ENCODE data around the gene CST7.

The CST7 gene

GRCh38 chr20:24991897-24992486 lies 42.9 kb downstream of the CST7 start:
- H3K27me3 ChIP-seq (ENCODE audit: insufficient read depth, low read depth) = no peaks in the 10 kb centered on the region
- H3K79me2 ChIP-seq (ENCODE audit: insufficient read depth, low read depth) = no peaks in the 10 kb centered on the region; the same call in 1 of the 2 replicates
- H2AFZ ChIP-seq (ENCODE audit: low read depth) = peak overlapping the region; percentile 76; the same call in 1 of the 2 replicates
- TF ChIP-seq, protein P1, sequence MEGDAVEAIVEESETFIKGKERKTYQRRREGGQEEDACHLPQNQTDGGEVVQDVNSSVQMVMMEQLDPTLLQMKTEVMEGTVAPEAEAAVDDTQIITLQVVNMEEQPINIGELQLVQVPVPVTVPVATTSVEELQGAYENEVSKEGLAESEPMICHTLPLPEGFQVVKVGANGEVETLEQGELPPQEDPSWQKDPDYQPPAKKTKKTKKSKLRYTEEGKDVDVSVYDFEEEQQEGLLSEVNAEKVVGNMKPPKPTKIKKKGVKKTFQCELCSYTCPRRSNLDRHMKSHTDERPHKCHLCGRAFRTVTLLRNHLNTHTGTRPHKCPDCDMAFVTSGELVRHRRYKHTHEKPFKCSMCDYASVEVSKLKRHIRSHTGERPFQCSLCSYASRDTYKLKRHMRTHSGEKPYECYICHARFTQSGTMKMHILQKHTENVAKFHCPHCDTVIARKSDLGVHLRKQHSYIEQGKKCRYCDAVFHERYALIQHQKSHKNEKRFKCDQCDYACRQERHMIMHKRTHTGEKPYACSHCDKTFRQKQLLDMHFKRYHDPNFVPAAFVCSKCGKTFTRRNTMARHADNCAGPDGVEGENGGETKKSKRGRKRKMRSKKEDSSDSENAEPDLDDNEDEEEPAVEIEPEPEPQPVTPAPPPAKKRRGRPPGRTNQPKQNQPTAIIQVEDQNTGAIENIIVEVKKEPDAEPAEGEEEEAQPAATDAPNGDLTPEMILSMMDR (conservative IDR thresholded peaks at IDR 0.05; ENCODE audit: low read depth, low read length) = no peak
- no peak overlapping the region for H3K4me3 ChIP-seq (IDR thresholded peaks at IDR 0.05; ENCODE audit: insufficient read depth, low read depth, low read length)
- no peaks in the 10 kb centered on the region for H4K20me1 ChIP-seq (ENCODE audit: insufficient read depth)
- H3K9ac ChIP-seq = peak overlapping the region; percentile 69; the same call in 1 of the 2 replicates
- H3K4me1 ChIP-seq (ENCODE audit: low read depth, poor library complexity, severe bottlenecking) = peaks cover 25% of the 10 kb centered on the region
- no peak overlapping the region for H3K27ac ChIP-seq
- peak overlapping the region; percentile 80 for H3K4me2 ChIP-seq
- no peaks in the 10 kb centered on the region for H3K36me3 ChIP-seq (ENCODE audit: insufficient read depth)

- H3K4me1 ChIP-seq (ENCODE audit: low read depth, poor library complexity, severe bottlenecking) = peaks cover 25% of the 10 kb centered on the region
- H2AFZ ChIP-seq (ENCODE audit: low read depth) = peak within 1 kb of the TSS; percentile 76
- no peaks in the 10 kb centered on the region for H3K36me3 ChIP-seq (ENCODE audit: insufficient read depth)
- no peaks in the 10 kb centered on the region; the same call in 1 of the 2 replicates for H3K79me2 ChIP-seq (ENCODE audit: insufficient read depth, low read depth)
- H3K4me2 ChIP-seq = peak within 1 kb of the TSS; percentile 82
- no peaks in the 10 kb centered on the region for H3K27me3 ChIP-seq (ENCODE audit: insufficient read depth, low read depth)
- peak within 1 kb of the TSS; percentile 51 for H3K27ac ChIP-seq
- peak within 1 kb of the TSS; percentile 69 for H3K9ac ChIP-seq
- no peak within 1 kb of the TSS for H3K4me3 ChIP-seq (IDR thresholded peaks at IDR 0.05; ENCODE audit: insufficient read depth, low read depth, low read length)
- H4K20me1 ChIP-seq (ENCODE audit: insufficient read depth) = no peaks in the 10 kb centered on the region
- TF ChIP-seq, protein P1 (conservative IDR thresholded peaks at IDR 0.05; ENCODE audit: low read depth, low read length) = no peak
Measured at GRCh38 chr20:24992487-24993205, 43.6 kb downstream of the CST7 start, which contains the start of gene APMAP. Gene APMAP (minus strand): TSS chr20:24992751. CDS start chr20:24992688, 63 bp downstream.

- Histone ChIP-seq H3K4me2 (peak overlapping the region; percentile 82), H3K36me3 (ENCODE audit: insufficient read depth) (no peaks in the 10 kb centered on the region), H3K27ac (peak overlapping the region; percentile 51; the same call in 1 of the 2 replicates), H4K20me1 (ENCODE audit: insufficient read depth) (no peaks in the 10 kb centered on the region), H3K79me2 (ENCODE audit: insufficient read depth, low read depth) (no peaks in the 10 kb centered on the region; the same call in 1 of the 2 replicates), H3K27me3 (ENCODE audit: insufficient read depth, low read depth) (no peaks in the 10 kb centered on the region), H3K9ac (peak overlapping the region; percentile 69; the same call in 1 of the 2 replicates), H3K4me3 (IDR thresholded peaks at IDR 0.05; ENCODE audit: insufficient read depth, low read depth, low read length) (no peak overlapping the region), H2AFZ (ENCODE audit: low read depth) (peak overlapping the region; percentile 76), H3K4me1 (ENCODE audit: low read depth, poor library complexity, severe bottlenecking) (peaks cover 25% of the 10 kb centered on the region)
- TF ChIP-seq, protein P1 (conservative IDR thresholded peaks at IDR 0.05; ENCODE audit: low read depth, low read length) = no peak
Measured at GRCh38 chr20:24993337-24994185, 44.5 kb downstream of the CST7 start.

- TF ChIP-seq, protein P1 (conservative IDR thresholded peaks at IDR 0.05; ENCODE audit: low read depth, low read length) = no peak
- no peak overlapping the region for H2AFZ ChIP-seq (ENCODE audit: low read depth)
- H3K9ac ChIP-seq = no peak overlapping the region
- no peaks in the 10 kb centered on the region for H4K20me1 ChIP-seq (ENCODE audit: insufficient read depth)
- H3K36me3 ChIP-seq (ENCODE audit: insufficient read depth) = no peaks in the 10 kb centered on the region
- no peaks in the 10 kb centered on the region for H3K27me3 ChIP-seq (ENCODE audit: insufficient read depth, low read depth)
- no peak overlapping the region for H3K27ac ChIP-seq
- H3K4me3 ChIP-seq (IDR thresholded peaks at IDR 0.05; ENCODE audit: insufficient read depth, low read depth, low read length) = no peak overlapping the region
- H3K79me2 ChIP-seq (ENCODE audit: insufficient read depth, low read depth) = no peaks in the 10 kb centered on the region; the same call in 1 of the 2 replicates
- peaks cover 25% of the 10 kb centered on the region for H3K4me1 ChIP-seq (ENCODE audit: low read depth, poor library complexity, severe bottlenecking)
- H3K4me2 ChIP-seq = no peak overlapping the region
Measured at GRCh38 chr20:24994186-24994465, 45.1 kb downstream of the CST7 start.
